Measurements from ENCODE around the gene SP110.

SP110 gene

DNA sequence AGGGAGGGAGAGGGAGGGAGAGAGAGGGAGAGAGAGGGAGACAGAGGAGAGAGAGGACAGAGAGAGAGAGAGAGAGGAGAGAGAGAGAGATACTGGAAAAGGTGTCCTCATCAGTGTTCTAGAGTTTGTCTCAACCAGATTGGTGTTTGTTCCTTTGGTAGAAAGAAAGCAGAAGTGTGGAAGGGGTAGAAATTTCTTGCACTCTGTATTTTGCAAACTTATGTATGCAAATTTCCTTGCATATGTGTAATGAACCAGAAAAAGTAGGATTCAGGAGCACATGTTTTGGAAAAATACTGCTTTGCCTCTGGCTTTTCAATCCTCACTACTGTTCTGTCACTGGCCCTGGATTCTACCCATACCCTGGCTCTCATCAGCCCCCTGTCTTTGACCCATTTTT lies 4.7 kb upstream of the SP110 start:
- no peak for DNase-seq (ENCODE audit: low spot score)

DNA sequence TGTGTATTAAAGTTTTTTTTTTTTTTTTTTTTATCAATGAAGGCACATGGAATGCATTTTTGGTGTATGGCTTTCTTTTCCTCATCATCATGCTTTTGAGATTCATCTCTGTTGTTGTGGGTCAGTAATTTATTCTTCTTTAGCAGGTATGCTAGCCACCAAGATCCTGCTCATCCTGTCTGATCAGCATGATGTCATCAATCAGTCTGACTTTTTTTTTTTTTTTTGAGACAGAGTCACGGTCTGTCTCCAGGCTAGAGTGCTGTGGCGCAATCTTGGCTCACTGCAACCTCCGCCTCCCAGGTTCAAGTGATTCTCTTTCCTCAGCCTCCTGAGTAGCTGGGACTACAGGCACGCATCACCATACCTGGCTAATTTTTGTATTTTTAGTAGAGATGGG lies 3.0 kb upstream of the SP110 start:
- DNase-seq (ENCODE audit: low spot score), result peak; percentile 75

DNA sequence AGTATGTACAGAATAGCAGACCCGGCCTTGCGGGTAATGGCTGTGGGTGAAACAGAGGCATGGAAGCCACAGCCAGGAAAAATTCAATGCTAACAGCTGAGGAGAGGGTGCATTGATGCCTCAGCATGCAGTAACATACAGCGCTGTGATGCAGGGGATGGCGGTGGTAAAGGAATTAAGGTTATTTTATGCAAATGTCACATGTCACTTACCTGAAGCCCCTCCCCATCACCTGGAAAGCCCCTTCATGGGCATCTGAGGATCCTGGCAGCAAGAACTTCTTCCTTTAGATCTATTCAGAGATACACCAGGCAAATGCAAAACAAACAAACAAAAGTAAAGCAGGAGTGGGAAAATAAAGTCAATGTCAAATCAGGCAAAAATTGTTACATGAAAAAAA lies 1.7 kb upstream of the SP110 start:
- no peak for DNase-seq (ENCODE audit: low spot score)

DNA sequence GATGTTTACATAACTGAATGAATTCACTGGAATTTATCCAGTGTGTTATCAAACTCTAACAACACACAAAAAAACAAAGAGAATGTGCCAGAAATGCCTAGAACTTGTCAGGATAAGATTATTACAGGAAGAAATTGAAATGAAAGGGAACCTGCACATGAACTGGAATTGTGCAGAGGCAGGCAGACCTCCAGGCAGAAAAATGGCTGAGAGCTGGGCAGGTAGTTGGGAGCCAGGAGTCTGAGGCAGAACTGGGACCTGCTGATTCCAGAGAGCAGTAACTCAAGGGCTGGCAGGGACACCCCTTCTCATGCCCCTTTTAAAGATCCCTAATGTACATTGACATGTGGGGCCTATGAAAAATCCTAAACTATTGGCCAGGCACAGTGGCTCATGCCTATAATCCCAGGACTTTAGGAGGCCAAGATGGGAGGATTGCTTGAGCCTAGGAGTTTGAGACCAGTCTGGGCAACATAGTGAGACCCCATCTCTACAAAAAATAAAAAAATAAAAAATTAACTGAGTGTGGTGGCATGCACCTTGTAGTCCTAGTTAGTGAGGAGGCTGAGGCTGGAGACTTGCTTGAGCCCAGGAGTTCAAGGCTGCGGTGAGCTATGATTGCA lies 674 bp upstream of the SP110 start:
- no peak for DNase-seq (ENCODE audit: low spot score)

DNA sequence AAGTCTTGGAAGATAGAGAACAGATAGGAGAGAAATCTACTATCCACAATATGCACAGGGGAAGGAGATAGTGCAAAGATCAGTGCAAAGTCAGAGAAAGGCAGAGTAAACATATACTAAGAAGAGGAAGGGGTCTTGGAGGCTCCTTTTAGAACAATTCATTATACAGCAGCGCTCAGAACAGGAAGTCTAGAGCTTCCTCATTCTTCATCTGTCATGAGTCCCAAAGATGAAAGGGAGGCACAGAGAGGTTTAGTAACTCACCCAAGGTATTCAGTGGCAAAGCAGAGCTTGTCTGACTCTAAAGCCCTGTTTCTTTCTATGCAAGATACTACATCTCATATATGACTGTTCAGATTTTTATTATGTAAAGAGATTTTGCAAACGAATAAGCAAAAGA lies 1.4 kb downstream of the SP110 start:
- DNase-seq (ENCODE audit: low spot score), result peak; percentile 8

DNA sequence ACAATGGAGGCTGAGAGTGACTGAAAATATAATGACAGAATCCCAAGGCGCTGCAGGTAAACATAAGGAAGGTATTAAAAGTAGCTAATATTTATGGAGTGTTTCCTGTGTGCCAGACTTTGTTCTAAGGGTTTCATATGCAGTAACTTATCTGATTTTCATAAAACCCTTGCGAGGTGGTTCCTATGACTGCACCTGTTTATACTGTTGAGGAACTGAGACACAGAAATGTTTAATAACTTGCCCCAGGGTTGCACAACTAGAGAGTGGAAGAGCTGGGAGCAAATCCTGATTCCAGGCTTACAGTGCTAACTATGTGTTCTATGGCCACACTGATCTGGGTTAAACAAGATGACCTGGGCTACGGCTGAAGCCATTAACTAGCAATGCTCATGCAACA lies 2.4 kb downstream of the SP110 start:
- no peak for DNase-seq (ENCODE audit: low spot score)

DNA sequence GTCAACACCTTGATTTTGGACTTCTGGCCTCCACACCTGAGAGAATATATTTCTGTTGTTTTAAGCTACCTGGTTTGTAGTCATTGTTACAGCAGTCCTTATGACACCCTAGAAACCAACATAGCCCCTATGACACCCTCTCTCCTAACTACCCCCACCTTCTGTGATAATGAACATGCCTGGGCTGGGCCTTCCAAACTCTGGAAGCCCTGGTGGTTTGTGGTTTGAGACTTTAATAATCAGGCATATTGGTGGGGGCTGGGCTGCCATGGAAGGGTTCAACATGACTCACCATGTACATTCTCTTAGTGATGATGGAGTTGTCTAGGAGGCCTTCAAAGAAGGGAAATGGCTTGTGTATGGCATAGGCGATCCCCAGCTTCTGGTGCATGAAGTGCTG lies 3.3 kb downstream of the SP110 start:
- no peak for DNase-seq (ENCODE audit: low spot score)

DNA sequence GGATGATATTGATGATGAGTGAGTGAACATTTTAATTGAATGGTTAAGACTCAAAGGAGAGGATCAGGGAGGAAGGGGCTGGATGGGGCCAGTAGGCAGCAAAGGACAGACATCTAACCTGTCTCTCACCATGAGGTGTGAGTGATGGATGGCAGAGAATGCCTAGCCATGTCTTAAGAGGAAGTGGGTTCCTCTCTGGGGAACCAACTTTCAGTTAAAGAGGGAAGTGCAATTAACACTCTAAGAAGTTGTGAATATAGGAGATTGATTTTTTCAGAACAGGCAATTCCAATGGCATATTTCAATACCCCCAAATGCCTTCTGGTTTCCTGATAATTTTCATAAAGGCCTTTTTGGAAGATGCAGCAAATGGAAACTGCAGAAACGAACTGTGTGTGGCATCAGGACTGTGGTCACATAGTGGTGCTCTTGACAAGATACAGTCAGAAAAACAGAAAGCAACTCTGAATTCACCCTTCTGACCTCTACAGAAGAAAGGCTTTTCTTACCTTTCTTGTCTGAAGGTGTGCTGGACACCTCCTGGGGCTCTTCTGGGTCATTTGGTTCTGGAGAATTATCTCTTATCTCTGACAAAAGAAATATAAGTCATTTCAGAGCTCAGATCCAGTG lies 10.2 kb downstream of the SP110 start:
- no peak for DNase-seq (ENCODE audit: low spot score)

DNA sequence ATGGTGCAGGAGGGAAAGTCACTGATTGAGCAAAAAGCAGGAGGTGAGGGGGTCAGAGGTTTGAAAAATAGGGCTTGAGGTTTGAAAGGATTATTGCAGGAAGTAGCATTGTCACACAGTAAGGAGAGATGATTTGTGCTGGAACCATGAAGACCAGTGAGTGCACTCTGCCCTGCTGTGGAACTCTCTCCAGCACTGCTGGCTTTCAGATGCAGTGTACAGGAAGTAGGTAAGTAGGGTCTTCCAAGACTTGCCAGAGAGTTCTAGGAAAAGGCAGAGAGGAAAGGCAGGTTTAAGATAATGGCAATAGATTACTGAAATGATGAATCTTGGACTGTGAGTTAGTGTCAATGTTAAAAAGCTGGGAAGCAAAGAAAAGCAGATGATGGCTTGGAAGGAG lies 11.2 kb downstream of the SP110 start:
- DNase-seq (ENCODE audit: low spot score), result no peak

DNA sequence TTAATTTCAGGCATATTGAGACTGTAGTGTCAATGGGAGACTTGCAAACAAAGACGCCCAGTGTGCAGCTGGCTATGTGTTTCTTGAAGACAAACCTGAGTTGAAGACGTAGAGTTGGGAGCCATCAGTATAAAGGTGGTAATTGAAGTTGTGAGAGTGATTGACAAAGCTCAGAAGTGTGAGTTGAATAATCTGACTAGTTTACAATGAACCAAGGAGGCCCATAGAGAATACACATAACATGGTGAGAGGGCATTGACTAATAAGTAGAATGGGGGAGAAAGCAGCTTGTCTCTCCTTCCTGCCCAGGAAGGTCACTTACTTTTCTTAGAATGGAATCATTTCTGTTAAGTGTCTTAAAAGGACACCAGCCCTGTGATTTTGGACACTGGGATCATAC lies 14.1 kb downstream of the SP110 start:
- no peak for DNase-seq (ENCODE audit: low spot score)

DNA sequence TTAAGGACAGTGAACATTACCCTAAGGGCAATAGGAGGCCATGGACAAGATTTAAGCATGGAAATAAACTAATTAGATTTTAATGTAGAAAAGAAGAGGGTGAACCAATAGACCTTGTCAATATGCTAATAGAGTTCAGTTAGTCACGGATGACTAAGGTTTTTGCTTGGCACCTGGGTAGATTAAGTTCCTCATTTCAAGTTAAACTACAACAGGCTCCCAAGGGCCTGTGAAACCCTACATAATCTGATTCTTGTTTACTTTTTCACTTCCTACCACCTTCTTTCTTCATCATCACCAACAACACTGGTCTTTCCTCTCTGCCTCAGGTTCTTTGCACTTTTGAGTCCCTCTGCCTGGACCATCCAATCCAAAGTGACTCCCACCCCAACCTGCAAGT lies 14.8 kb downstream of the SP110 start:
- peak; percentile 44 for DNase-seq (ENCODE audit: low spot score)

DNA sequence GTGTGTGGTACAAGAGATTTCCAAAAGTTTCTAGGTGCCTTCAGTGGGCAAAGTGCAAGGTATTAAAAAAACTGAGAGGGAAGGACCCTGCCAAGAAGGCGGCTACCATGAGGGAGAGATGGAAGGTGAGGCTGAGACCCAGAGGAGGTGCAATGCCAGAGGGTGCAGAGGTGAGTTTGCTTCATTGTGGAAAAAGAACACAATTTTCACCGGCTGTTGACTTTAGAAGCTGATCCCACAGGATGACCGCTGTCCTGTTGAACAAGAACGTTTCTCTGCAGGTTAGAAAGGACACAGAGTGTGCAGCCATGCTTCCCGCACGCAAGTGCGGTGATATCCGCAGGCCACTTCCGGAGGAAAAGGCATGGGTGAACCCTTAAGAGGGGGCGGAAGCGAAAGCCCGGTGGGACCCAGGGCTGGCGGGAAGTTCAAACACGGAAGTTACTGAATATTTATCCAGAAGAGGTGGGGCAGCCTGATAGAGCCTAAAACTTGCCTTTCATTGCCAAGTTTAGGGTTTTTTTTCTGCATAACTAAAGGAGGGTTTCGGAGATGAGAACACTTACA lies 16.6 kb downstream of the SP110 start:
- DNase-seq (ENCODE audit: low spot score), result no peak

DNA sequence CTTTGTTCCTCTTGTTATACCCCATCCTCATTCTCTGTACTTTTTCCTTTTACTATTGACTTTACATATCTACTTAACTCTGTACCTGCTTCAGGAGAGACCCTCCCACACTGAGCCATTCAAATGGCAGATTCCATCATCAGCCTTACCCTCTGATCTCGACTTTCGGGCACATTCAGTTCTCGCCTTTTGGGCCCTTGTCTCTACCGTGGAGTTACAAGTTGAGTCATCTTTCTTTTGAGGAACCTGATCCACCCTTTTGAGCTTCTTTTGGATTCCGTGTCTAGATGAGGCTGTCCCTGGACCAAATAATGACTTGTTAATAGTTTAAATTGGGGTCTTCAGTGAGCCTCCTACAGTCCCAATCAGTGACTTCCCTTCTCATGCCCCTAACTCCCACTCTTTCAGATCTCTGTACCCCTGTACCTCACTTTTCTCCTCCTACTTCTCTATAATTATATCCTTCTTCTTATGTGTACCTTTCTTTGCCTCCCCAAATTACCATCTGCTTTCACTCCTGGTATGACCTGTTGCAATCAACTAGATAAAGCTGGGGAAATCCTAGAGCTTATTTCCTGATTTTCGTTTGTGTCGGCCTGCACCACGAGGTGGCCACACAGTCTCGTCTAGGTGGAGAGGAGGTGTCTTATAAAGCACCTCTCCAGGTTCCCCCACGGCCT lies 17.2 kb downstream of the SP110 start:
- DNase-seq (ENCODE audit: low spot score), result no peak

DNA sequence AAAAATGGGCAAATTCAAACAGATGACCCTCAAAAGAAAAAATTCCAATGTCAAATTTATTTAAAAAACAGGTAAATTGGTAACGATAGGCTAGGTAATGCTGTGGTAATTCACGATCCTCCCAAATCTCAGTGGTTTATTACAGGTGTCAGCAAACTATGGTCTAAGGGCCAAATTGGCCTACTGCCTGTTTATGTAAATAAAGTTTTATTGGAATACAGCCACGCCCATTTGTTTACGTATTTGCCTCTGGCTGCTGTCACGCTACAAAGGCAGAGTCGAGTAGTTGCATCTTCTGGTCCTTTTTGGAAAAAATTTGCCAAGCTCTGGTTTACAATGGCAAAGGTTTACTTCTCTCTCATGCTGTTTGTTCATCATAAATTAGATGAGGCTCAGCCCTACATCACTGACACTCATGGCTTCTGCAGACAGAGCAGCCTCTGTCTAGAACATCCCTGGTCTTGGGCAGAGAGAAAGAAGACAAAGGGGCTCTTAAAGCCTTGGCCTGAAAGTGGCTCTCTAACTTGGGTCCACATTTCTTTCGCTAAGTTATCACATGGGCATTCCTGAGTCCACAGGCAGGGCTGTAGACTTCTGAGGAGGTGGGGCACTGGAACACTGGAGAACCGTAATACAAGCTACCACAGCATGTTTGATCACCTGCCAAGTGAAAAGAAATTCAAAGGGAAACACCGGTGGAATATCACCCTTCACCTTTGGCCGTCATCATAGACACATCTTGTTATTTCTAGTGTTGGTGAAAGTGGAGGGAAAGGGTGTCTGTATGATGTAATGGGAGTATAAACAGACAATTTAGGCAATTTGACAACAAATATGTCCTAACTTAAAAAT lies 34.8 kb downstream of the SP110 start:
- peak; percentile 12 for DNase-seq (ENCODE audit: low spot score)

DNA sequence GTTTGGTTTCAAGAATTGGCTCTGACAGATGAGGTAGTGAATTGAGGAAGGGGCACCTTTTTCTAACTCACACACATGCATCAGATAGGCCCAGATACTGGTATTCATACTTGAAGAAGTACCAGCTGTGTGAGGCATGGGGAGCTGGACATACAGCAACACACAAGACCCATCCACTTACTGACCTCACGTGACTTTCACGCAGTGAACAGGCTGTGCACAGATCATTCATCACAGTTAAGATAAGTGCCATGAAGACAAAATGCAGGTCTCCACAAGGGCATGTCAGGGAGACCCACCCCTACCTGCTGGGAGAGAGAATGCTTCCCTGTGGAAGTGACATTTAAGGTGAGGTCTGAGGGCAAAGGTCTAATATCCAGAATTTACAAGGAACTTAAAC lies 38.6 kb downstream of the SP110 start:
- no peak for DNase-seq (ENCODE audit: low spot score)

DNA sequence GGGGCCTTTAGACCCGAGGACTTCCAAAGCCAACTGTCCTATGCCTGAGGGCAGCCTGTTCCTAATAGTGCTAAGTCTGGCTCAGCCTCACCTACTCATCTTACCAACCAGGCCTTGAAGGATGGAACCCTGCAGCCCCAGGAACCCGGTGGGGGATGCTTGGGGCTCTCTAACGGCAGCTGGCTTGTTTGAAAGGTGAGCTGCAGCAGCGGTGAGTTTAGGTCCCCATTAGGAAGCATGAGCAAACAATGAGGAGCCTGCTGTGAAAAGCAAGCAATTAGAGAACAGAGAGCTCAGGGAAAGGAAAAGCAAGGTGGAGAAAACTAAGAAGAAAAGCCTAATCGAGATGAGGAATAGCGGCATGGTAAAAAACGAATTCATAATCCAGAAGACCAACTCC lies 39.9 kb downstream of the SP110 start:
- no peak for DNase-seq (ENCODE audit: low spot score)

DNA sequence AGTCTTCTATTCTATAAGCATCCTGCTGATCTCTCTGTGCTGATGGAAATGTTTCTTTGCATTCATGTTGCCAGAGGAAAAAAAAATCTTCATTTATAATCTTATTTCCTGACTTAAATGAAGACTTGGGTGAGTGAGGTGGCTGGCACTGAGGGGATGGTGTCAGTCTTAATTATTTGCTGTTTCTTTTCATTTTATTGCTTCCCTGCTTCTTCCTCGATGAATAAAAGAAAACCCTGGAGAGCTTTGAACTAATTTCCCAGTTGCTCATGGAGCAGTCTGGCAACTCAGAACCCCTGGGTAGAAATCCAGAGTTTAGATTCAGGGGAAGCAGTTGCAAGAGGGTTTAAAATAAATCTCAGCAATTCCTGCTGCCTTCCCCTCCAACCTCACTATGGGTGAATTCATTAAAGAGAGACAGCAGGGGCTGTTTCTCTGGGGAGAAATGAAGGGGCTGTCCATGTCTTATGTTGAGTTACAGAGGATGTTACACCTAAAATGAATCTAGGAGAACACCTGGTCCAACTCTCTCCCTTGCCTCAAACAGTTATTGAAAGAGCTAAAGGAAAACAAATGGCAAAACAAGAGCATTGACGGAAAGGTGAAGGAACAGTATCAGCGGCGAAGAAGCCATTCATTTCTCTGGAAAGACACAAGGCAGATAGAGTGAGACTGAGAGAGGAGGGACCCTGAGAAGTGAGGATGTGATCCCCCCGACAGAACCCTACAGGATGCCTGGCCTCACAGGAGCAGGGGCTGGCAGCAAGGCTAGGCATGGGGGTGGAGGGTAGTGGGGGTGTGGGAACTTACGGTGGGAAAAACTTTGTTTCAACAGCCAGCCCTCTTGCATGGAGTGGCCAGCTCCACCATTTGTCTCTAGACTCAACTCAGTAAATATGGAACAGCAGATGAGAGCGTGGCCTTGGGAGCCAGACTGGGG lies 41.0 kb downstream of the SP110 start:
- DNase-seq (ENCODE audit: low spot score), result no peak

DNA sequence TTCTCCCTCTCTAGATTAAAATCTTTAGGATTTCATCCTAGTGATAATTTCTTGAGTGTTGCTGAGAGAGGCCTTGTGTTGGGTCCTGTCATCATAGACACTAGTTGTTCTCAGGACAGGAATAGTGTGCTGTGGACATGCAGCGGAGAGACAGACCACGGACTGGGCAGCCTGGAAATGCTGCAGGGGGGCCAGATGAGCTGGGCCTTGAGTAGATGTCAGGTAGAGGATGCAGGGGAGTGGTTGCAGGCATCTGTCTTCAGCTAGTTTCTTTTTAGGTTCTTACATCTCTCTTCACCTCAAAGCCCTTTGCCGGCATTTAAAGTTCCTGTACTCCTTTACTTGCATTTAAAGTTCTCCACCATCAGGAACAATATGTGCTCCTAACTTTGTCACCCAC lies 42.8 kb downstream of the SP110 start:
- DNase-seq (ENCODE audit: low spot score), result no peak

DNA sequence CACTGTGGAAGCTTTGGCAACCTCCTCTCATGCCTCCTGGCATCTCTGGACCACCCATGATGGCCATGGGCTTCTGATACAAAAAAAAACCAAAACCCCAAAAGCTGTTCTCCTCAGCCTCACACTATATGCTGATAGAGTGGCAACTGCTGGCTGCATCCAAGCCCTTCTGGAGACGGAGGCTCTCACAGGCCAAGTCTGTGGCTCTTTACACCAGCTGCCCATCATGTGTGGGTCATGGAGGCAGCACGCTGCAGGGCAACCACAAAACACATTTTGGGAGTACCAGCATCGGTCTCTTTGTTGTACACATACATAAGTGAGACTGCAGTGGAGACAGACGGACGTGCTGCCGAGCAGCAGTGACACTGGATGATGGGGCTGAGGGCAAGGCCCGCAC lies 45.3 kb downstream of the SP110 start:
- no peak for DNase-seq (ENCODE audit: low spot score)

DNA sequence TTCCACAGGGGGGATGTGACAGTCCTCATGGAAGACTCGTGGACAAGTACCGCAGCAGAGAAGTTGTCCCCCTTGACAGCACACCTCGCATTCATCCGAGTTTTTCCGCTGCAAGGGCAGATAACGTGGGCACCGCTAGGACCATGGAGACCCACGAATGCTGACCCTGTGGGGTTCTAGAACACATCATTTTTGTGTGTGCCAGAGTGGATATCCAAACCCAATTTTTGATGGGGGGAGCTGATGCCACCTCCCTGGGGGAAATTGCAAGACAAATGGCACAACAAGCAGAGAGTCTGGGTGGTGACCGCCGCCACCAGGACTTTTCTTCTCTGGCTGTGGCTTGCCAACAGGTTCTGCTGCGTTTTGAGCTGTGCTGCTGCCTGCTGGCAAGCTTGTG lies 46.9 kb downstream of the SP110 start:
- no peak for DNase-seq (ENCODE audit: low spot score)

DNA sequence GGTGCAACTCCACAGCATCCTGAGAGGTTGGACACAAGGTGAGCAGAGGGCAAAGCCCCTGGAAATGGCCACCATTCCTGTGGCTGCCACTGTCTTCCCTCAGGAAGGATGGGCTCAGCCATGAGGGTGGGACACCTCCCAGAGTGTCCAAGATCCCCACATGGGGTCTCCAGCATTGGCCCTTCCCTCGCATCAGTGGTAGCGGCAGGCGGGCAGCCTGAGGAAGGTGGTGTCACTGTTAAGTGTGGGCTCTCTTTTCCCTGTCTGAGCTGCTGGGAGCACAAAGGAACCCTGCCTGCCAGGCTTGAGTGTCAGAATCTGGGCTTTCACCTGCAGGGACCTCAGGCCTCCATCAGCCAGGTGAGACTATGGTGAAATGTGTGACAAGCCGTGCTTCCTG lies 47.6 kb downstream of the SP110 start:
- DNase-seq (ENCODE audit: low spot score), result no peak
